Measurements from ENCODE around the gene THAP7.
"Not testable (repeated sequence)": the region's sequence is repeated elsewhere in the genome, so short reads cannot be mapped to it uniquely, and the experiment has no call there.

The THAP7 gene

GRCh38 chr22:20977019-20977418 is 24.9 kb downstream of the THAP7 start:
- DNase-seq = no peak

- no peak for DNase-seq
Measured at GRCh38 chr22:20976291-20976877, 25.5 kb downstream of the THAP7 start.

DNA sequence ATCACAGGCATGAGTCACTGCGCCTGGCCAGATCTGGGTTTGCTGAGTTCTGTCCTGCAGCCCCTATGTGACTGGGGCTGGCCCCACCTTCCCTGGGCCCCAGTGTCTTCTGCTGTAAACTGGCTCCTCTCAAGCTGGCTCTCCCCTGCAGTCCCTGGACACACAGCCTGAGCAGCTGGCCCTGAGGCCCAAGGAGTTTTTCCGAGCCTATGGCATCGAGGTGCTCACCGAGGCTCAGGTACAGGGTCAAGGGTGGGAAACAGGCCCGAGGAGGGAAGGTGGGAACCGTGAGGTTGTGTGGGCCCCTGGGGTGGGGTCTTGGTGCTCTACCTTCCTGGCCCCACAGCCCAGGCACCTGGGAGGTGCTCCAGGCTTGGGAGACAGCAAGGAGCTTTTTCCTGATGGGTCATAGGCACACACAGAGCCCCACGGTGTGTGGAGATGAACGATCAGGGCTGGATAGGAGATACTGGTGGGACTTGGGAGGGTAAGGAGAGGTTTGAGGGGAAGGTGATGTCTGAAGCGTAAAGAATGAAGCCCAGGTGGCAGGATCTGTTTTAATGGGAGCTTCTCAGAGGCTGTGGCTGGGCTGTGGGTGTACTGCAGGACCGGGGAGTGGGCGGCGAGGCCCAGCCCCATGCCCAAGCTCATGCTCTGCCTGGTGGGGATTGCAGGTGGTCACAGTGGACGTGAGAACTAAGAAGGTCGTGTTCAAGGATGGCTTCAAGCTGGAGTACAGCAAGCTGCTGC is 26.2 kb downstream of the THAP7 start:
- DNase-seq = no peak

DNA sequence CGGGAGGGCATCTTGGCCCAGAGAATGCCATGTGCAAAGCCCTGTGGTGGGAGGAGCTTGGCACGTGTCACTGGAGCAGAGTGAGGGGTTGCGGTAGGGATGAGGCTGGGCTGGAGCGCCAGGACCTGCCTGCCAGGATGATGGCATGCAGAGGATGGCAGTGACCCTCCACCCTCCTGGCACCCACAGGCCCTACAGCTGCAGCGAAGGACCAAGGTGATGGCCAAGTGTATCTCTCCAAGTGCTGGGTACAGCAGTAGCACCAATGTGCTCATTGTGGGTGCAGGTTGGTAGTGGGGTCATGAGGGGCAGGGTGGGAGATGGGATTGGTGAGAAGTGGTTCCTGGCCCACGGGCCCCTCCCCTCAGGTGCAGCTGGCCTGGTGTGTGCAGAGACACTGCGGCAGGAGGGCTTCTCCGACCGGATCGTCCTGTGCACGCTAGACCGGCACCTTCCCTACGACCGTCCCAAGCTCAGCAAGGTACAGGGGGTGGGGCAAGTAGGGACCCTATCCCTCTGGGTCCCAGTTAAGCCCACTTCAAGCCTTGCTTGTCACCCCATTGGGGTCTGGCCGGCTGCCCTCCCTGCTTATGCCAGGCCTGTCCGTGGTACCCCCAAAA is 27.5 kb downstream of the THAP7 start:
- DNase-seq = no peak

GRCh38 chr22:20973634-20974286 is 28.2 kb downstream of the THAP7 start:
- no peak for DNase-seq

GRCh38 chr22:20972933-20973577 is 28.9 kb downstream of the THAP7 start:
- DNase-seq = no peak

DNA sequence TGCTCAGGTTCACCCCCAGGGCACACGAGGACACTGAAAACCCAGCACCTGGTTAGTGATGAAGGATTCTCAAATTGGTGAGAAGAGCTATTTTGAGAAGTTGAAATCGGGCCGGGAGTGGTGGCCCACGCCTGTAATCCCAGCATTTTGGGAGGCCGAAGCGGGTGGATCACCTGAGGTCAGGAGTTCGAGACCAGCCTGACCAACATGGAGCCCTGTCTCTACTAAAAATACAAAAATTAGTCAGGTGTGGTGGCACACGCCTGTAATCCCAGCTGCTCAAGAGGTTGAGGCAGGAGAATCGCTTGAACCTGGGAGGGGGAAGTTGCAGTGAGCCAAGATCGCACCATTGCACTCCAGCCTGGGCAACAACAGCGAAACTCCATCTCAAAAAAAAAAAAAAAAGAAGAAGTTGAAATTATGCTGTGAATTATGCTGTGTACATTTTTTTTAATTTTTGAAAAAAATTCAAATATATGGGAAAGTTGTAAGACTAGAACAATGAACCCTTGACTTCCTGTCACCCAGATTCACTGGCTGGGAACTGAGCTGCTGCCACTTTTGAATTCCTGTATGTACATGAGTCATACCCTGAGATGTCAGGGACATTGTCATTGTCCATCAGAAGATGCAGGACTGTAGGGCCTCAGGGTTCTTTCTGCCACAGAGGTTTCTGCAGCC is 29.8 kb downstream of the THAP7 start:
- DNase-seq = not testable (repeated sequence)

GRCh38 chr22:20970939-20971657 is 30.8 kb downstream of the THAP7 start:
- DNase-seq = peak; percentile 41

DNA sequence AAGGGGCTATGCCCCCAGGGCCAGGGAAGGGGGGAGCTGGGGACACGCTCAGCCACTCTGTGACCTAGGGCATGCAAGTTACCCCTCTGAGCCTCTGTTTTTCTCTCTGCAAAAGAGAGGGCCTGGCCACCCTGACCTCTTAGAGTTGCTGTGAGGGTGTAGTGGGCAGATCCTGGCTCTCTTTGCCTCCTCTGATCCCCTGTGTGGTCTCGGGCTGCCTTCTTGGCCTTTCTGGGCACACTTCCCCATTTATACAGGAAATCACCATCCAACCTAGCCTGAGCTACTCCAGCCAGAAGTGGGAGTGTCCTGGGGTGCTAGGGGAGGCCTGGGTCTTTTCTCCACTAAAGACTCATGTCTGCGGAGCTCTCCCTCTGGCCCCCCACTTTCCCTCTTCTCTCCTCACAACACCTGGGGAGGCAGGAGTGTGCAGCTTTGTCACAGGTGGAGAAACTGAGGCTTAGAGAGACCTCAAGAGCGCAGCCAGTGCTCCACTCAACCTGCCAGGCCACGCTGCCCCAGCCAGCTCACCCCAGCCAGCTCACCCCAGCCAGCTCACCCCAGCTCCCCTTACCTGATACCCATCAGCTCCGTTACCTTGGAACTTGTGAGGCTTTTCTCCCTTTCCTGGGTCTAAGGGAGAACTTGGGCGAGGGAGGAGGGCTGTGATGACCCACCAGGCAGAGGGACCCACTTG is 33.5 kb downstream of the THAP7 start:
- no peak for DNase-seq

DNA sequence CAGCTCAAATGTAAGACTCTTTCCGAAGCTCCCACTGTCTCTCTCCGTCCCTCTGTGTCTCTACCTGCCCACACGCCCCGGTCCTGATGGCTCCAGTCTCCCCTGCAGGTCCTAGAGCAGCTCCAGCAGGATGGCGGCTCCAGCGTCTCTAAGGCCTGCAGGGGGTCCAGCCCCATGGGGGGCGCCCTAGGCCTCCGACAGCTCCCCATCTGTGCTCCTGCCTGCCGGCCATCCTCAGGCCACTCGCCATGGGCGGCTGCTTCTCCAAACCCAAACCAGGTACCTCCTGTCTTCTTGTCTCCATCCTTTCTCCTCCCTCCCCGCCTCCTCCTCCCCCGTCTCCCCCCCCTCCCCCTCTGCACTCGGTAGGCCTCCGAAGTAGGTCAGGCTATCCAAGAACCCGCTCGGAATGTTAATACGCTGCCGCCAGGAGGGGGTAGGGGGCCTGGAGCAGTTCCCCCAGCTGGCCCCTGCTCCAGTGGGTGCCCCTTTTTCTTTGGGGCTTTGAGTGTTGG is 34.2 kb downstream of the THAP7 start:
- peak; percentile 14 for DNase-seq

DNA sequence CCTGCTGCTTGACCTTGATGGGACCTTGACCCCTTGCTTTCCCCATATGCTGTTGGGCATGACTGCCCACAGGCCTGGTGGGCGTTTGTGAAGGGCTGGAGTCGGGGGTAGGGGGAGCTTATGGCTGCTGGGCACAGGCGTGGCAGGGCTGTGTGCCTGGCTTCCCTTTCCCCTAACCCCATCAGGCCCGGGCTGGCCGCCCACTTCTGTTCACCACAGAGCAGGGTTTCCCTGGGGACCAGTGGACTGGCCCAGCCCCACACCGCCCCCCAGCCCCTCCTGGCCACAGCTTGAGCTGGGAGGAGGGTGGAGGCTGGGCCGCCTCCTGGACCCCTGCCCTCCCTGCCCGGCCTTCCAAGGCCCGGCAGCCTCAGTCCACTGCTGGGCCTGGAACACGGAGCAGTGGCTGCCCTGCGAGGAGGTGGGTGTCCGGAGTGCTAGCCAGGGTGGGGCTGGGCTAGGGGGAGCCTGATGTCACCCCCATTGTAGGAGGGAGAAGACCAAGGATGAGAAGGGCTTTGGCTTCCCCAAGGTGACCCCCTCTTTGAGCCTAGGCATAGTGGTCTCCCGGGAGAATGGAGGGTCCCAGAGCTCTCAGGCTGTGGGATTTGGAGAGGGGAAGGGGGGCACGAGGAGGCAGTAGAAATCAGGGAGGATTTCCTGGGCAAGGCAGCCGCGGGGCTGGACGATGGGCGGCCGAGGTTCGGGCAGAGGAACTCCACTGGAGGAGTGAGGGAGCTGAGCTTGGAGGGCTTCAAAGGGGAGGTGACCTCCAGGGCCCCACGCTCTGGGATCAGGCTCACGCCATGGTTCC is 34.8 kb downstream of the THAP7 start, which contains the start of gene AIFM3:
TSS of gene AIFM3 (plus strand) at position 373 of the 814 bp plus-strand sequence. CDS start 690 bp downstream, outside the sequence.
- DNase-seq = no peak

DNA sequence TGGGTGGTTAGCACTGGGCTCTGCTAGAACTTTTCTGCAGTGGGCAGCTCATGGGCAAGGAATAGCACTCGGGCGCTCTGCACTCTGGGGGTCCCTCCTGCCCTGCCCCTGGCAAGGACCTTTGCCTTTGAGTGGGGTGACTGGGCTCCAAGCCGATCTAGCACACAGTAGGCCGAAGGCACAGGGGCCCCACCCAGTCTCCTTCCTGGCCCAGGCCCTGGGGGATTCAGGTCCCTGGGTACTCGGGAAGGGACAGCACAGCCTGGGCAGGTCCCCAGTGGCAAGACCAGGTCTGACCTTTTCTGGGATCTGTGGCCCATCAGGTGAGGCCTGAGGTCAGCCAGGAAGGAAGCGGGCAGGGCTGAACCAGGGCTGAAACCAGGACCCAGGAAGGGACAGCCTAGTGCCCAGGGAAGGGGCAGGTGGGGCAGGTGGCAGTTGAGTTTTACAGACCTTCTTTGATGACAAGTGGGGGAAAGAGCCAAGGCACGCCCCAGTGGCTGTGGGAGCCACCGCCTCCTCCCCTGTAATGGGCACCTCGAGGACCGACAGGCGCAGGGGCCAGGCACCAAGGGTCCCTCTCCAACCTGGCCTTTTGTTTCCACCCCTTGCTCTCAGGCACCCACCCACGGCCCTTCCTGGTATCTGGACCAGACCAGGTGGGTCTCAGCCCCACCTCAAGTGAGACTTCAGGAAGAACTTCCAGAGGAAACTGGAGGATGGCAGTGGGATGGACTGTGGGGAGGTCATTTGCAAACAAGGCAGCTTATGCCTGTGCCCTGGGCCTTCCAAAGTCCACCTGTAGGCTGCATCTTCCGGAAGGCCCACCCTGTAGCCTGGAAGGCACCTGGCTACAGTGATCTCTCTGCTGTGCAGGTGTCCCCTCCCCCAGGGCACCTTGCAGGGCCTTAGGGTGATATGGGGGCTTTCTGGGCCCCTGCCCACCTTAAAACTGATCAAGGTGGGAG is 35.7 kb downstream of the THAP7 start:
- no peak for DNase-seq

DNA sequence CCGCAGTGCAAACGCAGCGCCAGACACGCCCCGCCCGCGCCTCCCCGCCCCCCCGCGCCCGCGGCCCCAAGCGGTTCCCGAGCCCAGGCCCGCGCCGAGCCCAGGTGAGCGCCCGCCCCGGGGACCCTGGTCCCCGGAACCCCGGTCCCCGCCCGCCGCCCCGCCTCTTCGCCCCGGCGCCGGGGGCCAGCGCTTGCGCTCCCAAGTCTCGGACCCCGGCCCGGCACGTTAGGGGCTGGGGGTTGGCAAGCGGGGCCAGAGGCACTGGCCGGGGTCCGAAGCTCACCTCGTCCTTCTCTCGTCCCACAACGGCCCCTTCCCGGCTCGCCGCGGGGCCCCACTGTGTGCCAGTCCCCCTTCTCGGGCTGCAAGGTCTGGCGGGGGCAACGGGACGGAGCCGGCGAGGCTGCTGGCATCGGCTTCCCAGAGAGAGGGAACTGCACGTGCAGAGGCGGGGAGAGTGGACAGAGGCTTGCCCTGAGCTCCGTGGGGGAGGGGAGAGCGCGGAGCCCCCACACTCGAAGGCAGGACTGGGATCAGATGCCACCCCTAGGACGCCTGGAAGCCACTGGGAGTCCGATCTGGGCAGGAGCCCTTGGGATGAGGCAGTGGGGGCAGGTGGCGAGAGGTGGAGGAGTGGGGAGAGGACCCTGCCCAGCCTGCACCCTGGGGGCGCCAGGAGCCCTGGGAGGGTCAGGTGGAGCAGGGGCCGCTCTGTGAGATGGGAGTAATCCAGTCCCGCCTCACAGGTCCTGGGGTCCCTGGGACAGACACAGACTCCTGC is 36.6 kb downstream of the THAP7 start:
- DNase-seq = peak; percentile 17

DNA sequence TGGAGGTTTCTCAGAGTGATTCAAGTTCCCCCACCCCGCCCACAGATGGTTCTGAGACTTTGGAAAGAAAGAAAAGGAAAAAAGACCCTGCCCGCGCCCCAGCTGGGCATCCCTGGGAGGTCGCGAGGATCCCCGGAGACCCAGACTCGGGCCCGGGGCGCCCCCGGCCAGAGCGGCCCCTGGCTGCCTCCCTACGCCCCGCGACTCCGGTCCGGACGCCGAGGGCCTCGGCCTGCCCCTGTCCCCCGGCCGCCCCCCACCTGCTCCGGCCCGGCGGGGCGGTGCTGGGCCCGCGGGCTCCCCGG is 37.2 kb downstream of the THAP7 start:
- DNase-seq = no peak

DNA sequence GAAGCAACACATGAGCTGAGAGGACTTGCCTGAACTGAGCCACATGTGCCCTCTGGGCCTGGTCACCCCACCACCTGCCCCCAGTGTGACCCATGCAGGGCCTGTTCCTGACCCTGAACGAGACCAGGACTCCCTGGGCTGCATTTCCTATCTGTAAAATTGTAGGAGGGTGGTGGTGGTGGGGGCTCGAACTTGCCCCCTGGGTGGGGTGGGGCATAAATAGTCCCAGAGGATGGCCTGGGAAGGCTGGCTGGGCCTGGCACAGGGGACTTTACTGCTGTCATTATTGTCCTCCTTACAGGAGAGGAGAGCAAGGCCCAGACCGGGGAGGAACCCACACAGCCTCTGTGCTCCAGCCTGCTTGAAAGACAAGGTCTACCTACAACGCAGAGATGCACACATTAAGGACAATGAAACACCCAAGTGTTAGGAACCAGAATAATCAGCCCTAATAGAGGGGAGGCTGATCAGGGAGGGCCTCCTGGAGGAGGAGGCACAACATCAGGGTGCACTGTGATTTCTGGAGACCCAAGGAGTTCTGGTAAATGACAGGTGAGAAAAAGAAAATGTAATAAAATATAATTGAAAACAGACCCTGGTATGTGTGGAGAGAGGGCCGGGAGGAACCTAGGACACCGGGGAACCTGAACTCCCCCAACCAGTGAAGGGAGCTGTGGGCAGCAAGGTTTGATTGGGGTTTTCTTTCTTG is 37.7 kb downstream of the THAP7 start:
- no peak for DNase-seq

DNA sequence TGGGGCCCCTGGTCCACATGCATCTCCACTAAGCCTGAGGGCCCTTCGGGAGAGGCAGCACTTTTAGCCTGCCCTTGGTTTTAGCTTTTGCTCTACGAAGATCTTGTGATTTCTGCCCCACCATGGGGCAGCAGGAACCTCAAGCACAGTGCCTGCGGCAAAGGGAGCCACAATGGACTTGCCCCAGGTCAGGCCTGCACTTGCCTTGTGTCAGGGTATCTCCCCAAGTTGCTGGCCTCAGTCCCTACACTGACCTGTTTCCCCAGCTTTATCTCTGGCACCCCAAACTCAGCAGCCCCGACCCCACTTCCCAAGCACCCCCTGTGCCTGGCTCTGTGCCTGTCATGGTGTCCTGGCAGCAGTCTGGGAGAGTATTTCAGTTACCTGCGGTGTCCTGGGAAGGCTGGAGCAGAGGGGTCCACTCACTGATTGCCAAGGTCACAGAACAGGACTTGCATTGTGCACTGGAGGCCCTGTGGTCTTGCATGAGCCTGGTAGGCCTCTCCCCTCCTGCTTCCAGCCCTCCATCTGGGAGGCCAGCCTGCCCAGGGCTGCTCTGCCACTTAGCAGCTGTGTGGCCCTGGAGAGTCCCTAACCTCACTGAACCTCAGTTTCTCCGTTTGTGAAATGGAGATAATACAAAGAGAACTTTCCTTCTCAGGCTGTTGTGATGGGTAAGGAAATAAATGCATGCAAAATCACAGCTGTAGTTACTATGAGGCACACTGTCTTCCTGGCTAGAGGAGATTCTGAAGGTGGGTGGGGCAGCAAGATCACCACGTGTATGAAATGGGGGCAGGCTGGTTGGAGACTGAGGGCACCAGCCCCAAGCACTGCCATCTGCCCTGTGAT is 38.5 kb downstream of the THAP7 start:
- DNase-seq = no peak
